K562 (cell line): ENCODE data around the gene TARS1. TPM values are rescaled to one million over a fixed set of nuclear protein-coding genes. Genes with fewer than 3 reads are reported as not detected.

ENCODE experiments used
- ATAC-seq: fragments of 200-7000 bp; cut with Tn5 transposase; 3 replicates; pipeline ENCODE4 v1.9.1; 2020; ENCODE audit warnings: moderate library complexity
- BruUV-seq: library from RNA; stranded (reverse); fragments of 400-500 nt; replicated peaks from 2 replicates; lab custom pipeline; 2021; lab: Mats Ljungman, UMichigan
- CTCF ChIA-PET: fragments of 300-600 bp; formaldehyde crosslinking; extraction: SDS; loops from one replicate; lab custom pipeline; 2021; ENCODE audit warnings: low intra/inter-chr PET ratio; lab: Yijun Ruan, JAX
- POLR2A ChIA-PET: fragments of 300-600, 350-650 bp; sonication (Branson Sonifier 250); formaldehyde crosslinking; extraction: SDS; loops from one replicate; lab custom pipeline; 2021; ENCODE audit warnings: antibody characterized with exemption, inconsistent platforms; lab: Yijun Ruan, JAX
- DNase-seq, 4 experiments: peaks; one replicate each; pipeline versions ENCODE4 v3.0.0 to v3.0.0-alpha.2; 2011 to 2018; ENCODE audit warnings: low spot score in 3 of 4, mixed read lengths in 3 of 4; ENCODE audit errors: extremely low read depth in 1 of 4
- FAIRE-seq: peaks from 2 replicates; lab custom pipeline; 2011; peaks lifted over from hg19 to GRCh38; lab: Jason Lieb, UNC
- H2AFZ ChIP-seq: 2 replicates; pipeline ENCODE4 v1.6.0; 2011; ENCODE audit warnings: low read depth, low read length, control low read depth, inconsistent platforms
- H3K27ac ChIP-seq: fragments of 200-600 bp; 3 replicates; pipeline ENCODE4 v1.8.0; 2011; ENCODE audit warnings: low read depth, mild to moderate bottlenecking, control low read depth, inconsistent platforms, low read length, moderate library complexity, mixed read lengths; ENCODE audit errors: extremely low read depth
- H3K27me3 ChIP-seq, 2 experiments: fragments of 300-600 bp in 1 of 2; 2 replicates in 1 of 2; 3 replicates in 1 of 2; pipeline versions ENCODE4 v1.6.0 to v1.8.0; 2011; ENCODE audit warnings: inconsistent platforms in 2 of 2, low read length in 2 of 2, mild to moderate bottlenecking in 1 of 2, mixed read lengths in 1 of 2, moderate library complexity in 1 of 2; ENCODE audit not compliant: control insufficient read depth in 2 of 2, insufficient read depth in 2 of 2
- H3K36me3 ChIP-seq: fragments of 300-600 bp; 3 replicates; pipeline ENCODE4 v1.8.0; 2011; ENCODE audit warnings: mild to moderate bottlenecking, low read length, inconsistent platforms; ENCODE audit not compliant: control insufficient read depth, insufficient read depth
- H3K4me1 ChIP-seq, 2 experiments: fragments of 200-600 bp in 1 of 2; replicated peaks in 1 of 2; 2 replicates in 1 of 2; 3 replicates in 1 of 2; pipeline versions ENCODE4 v1.5.1 to v1.8.0; 2011; ENCODE audit warnings: inconsistent platforms in 2 of 2, low read length in 2 of 2, mild to moderate bottlenecking in 1 of 2, mixed read lengths in 1 of 2, moderate library complexity in 1 of 2; ENCODE audit not compliant: control insufficient read depth in 2 of 2, insufficient read depth in 2 of 2
- H3K4me2 ChIP-seq: 2 replicates; pipeline ENCODE4 v1.6.1; 2011; ENCODE audit warnings: low read length, control low read depth, inconsistent platforms, mixed read lengths; ENCODE audit not compliant: insufficient read depth
- H3K4me3 ChIP-seq: fragments of 200-600 bp; sonication (generic), shearing (Covaris generic); 2 replicates; pipeline ENCODE4 v1.5.1; 2016; ENCODE audit warnings: control low read depth, inconsistent platforms
- H3K79me2 ChIP-seq: fragments of 200-600 bp; 3 replicates; pipeline ENCODE4 v1.8.0; 2011; ENCODE audit warnings: low read length, inconsistent platforms; ENCODE audit not compliant: control insufficient read depth, insufficient read depth
- H3K9ac ChIP-seq, 2 experiments: 2 replicates each; pipeline versions ENCODE4 v1.6.0 to v1.6.1; 2011; ENCODE audit warnings: low read depth in 2 of 2, low read length in 2 of 2, control low read depth in 1 of 2, inconsistent platforms in 1 of 2, mild to moderate bottlenecking in 1 of 2, mixed read lengths in 1 of 2; ENCODE audit not compliant: insufficient read depth in 1 of 2
- H3K9me1 ChIP-seq: one replicate; pipeline ENCODE4 v1.6.0; 2011; ENCODE audit warnings: inconsistent platforms, mild to moderate bottlenecking, low read length, moderate library complexity; ENCODE audit not compliant: control insufficient read depth, insufficient read depth
- H3K9me3 ChIP-seq: replicated peaks from 2 replicates; pipeline ENCODE4 v1.5.1; 2011; ENCODE audit warnings: low read depth, low read length, inconsistent platforms; ENCODE audit not compliant: control insufficient read depth, insufficient read depth
- H4K20me1 ChIP-seq: replicated peaks from 2 replicates; pipeline ENCODE4 v1.6.1; 2011; ENCODE audit warnings: low read length, inconsistent platforms, mixed read lengths; ENCODE audit not compliant: control insufficient read depth, insufficient read depth
- ATF6 ChIP-seq: sonication (generic); formaldehyde crosslinking; IDR thresholded peaks from 2 replicates; pipeline ENCODE4 v1.4.0; 2020; ENCODE audit warnings: mild to moderate bottlenecking, missing genetic modification reagents
- CBX2 ChIP-seq: fragments of 200-600 bp; sonication (generic); IDR thresholded peaks from one replicate; pipeline ENCODE4 v1.6.1; 2012; ENCODE audit warnings: mild to moderate bottlenecking, low read length, inconsistent platforms; ENCODE audit not compliant: insufficient read depth, poor library complexity, severe bottlenecking
- CHD4 ChIP-seq: fragments of 200-600 bp; sonication (generic); IDR thresholded peaks from 3 replicates; pipeline ENCODE4 v1.6.1; 2012; ENCODE audit warnings: low read depth, mild to moderate bottlenecking, mixed read lengths, low read length, inconsistent platforms; ENCODE audit not compliant: insufficient read depth, insufficient replicate concordance, poor library complexity, severe bottlenecking
- FOXJ3 ChIP-seq: sonication (generic); formaldehyde crosslinking; IDR thresholded peaks from 2 replicates; pipeline ENCODE4 v1.4.0; 2020; ENCODE audit warnings: mild to moderate bottlenecking, missing genetic modification reagents
- PYGO2 ChIP-seq: fragments of 450-650 bp; IDR thresholded peaks from 2 replicates; pipeline ENCODE4 v1.6.1; 2016; ENCODE audit warnings: mild to moderate bottlenecking, missing genetic modification characterization, moderate library complexity, missing compliant biosample characterization
- SAFB ChIP-seq: fragments of 200-400 bp; formaldehyde crosslinking; IDR thresholded peaks from 2 replicates; pipeline ENCODE4 v1.6.1; 2017; ENCODE audit warnings: low read depth, low read length, borderline replicate concordance
- TCF7L2 ChIP-seq: fragments of 150-350 bp; IDR thresholded peaks from 2 replicates; pipeline ENCODE4 v1.6.1; 2016; ENCODE audit warnings: low read depth, mild to moderate bottlenecking, low read length, moderate library complexity
- ZNF274 ChIP-seq: IDR thresholded peaks from 2 replicates; pipeline ENCODE4 v1.6.1; 2011; ENCODE audit warnings: low read depth, mild to moderate bottlenecking, low read length, moderate library complexity, borderline replicate concordance
- ZNF311 ChIP-seq: fragments of 250-450 bp; sonication (Bioruptor Pico); IDR thresholded peaks from 2 replicates; pipeline ENCODE4 v1.4.0; 2020; ENCODE audit warnings: mild to moderate bottlenecking, moderate library complexity
- ZNF561 ChIP-seq: fragments of 450-650 bp; formaldehyde crosslinking; conservative IDR thresholded peaks from 2 replicates; pipeline ENCODE4 v1.4.0; 2020; ENCODE audit warnings: mild to moderate bottlenecking, moderate library complexity
- ZSCAN32 ChIP-seq: fragments of 450-650 bp; formaldehyde crosslinking; IDR thresholded peaks from 2 replicates; pipeline ENCODE4 v1.4.0; 2020; ENCODE audit warnings: mild to moderate bottlenecking, moderate library complexity
- WGBS: fragments of 100-300 bp; shearing (Covaris generic); methylation state at CpG from one replicate; pipeline ENCODE4 v1.1.6; 2016; ENCODE audit warnings: low coverage, mixed read lengths; ENCODE audit not compliant: insufficient coverage; ENCODE audit errors: missing lambda C conversion rate; 5-methylcytosine and 5-hydroxymethylcytosine counted together
- in situ Hi-C: fragments of 300-500 bp; cut with MboI; formaldehyde crosslinking; loops from 4 replicates; pipeline ENCODE4 v1.15.0; 2018; ENCODE audit warnings: inconsistent platforms, mixed read lengths
- intact Hi-C: fragments of 100-400 bp; cut with micrococcal nuclease; formaldehyde crosslinking; loops from 2 replicates; pipeline ENCODE4 v1.14.2; 2022
- polyA plus RNA-seq, 8 experiments: library from polyadenylated mRNA; depleted of rRNA in 4 of 8; stranded (reverse) in 5 of 8; unstranded in 3 of 8; fragments of >200 nt; fragmentation: Nextera tagmentation in 2 of 8; fragmentation: Illumina TruSeq in 1 of 8; extraction: Ambion mirVana in 2 of 8; extraction: Trizol in 1 of 8; gene quantifications; 2 replicates each; pipeline versions ENCODE4 v1.2.1 to v1.2.3, GENCODE V29; 2011 to 2014; ENCODE audit warnings: inconsistent platforms in 1 of 8, missing spikeins in 1 of 8
- total RNA-seq, 7 experiments: library from RNA; depleted of rRNA in 6 of 7; stranded (reverse); fragments of >200 nt in 6 of 7; fragmentation: Illumina TruSeq in 2 of 7; extraction: Trizol in 2 of 7; gene quantifications; 2 replicates each; pipeline versions ENCODE4 v1.2.1 to v1.2.3, GENCODE V29; 2011 to 2021; ENCODE audit warnings: low replicate concordance in 1 of 7

Gene TARS1
- total and polyA plus RNA-seq, 9 of the 15 experiments (the other 6 are each of a cell fraction or from before 2014, with no cell fraction given), result 263 to 518 (median 439) TPM

- no peak for FAIRE-seq
- POLR2A ChIA-PET, result no interaction called here
- in situ Hi-C loops, result no loop called here
Measured at GRCh38 chr5:33509036-33509435, 68.3 kb downstream of the TARS1 start.

More at GRCh38 chr5:33509036-33509435, 68.3 kb downstream of the TARS1 start:
- intact Hi-C loops, result no loop called here
- Histone ChIP-seq H3K4me1 (no peaks in the 10 kb centered on the region), H3K9ac (no peak overlapping the region), H3K79me2 (no peaks in the 10 kb centered on the region), H3K9me3 (no peaks in the 10 kb centered on the region), H3K4me3 (no peak overlapping the region), H3K27me3 (peaks cover 0 to 7% of the 10 kb centered on the region in 2 experiments; a peak in 3 of 5 replicates), H3K4me2 (no peak overlapping the region), H2AFZ (no peak overlapping the region), H4K20me1 (no peaks in the 10 kb centered on the region), H3K9me1 (no peaks in the 10 kb centered on the region), H3K27ac (no peak overlapping the region), H3K36me3 (no peaks in the 10 kb centered on the region)
- 2% methylated on average over 3 of the region's 3 CpGs for WGBS
- CTCF ChIA-PET, result no interaction called here
- ATAC-seq (peak; percentile 56; the same call in 2 of the 3 replicates), DNase-seq (no peak)
- BruUV-seq, result no TSS peak
- no peak for TF ChIP-seq CHD4
- no peak for TF ChIP-seq ZNF274
- TF ChIP-seq ATF6 (CRISPR knock-in tag), result no peak
- TF ChIP-seq ZSCAN32 (CRISPR knock-in tag), result no peak
- no peak for TF ChIP-seq SAFB
- no peak for TF ChIP-seq CBX2
- no peak for TF ChIP-seq TCF7L2
- no peak for TF ChIP-seq ZNF561 (CRISPR knock-in tag)
- no peak for TF ChIP-seq PYGO2 (tag)
- TF ChIP-seq ZNF311 (CRISPR knock-in tag), result no peak
- no peak for TF ChIP-seq FOXJ3 (CRISPR knock-in tag)
